GM23248 (cell line): Measurements from ENCODE around the gene HEY2. TPM values are rescaled to one million over a fixed set of nuclear protein-coding genes. Genes with fewer than 3 reads are reported as not detected.

Source experiments
- DNase-seq: peaks from one replicate; pipeline ENCODE4 v3.0.0-alpha.2; 2015
- H2AFZ ChIP-seq: fragments of 200-600 bp; sonication (generic); 2 replicates; pipeline ENCODE4 v1.6.1; 2016; ENCODE audit warnings: antibody characterized with exemption
- H3F3A ChIP-seq: fragments of 200-600 bp; sonication (generic); 2 replicates; pipeline ENCODE4 v1.6.1; 2016; ENCODE audit warnings: mild to moderate bottlenecking, antibody characterized with exemption, mixed run types; ENCODE audit not compliant: insufficient read depth
- H3K27ac ChIP-seq: fragments of 200-600 bp; sonication (generic); 2 replicates; pipeline ENCODE4 v1.5.1; 2016; ENCODE audit warnings: mild to moderate bottlenecking
- H3K27me3 ChIP-seq: fragments of 200-600 bp; sonication (generic); replicated peaks from 2 replicates; pipeline ENCODE4 v1.6.1; 2016; ENCODE audit warnings: mild to moderate bottlenecking; ENCODE audit not compliant: insufficient read depth
- H3K36me3 ChIP-seq: fragments of 200-600 bp; sonication (generic); 2 replicates; pipeline ENCODE4 v1.6.1; 2016; ENCODE audit warnings: low read depth, mild to moderate bottlenecking
- H3K4me1 ChIP-seq: fragments of 200-600 bp; sonication (generic); 2 replicates; pipeline ENCODE4 v1.6.1; 2016; ENCODE audit warnings: mild to moderate bottlenecking; ENCODE audit not compliant: insufficient read depth
- H3K4me2 ChIP-seq: fragments of 200-600 bp; sonication (generic); one replicate; pipeline ENCODE4 v1.6.1; 2016; ENCODE audit warnings: mild to moderate bottlenecking; ENCODE audit not compliant: unreplicated experiment
- H3K4me3 ChIP-seq: fragments of 200-600 bp; sonication (generic); 2 replicates; pipeline ENCODE4 v1.5.1; 2016; ENCODE audit warnings: mild to moderate bottlenecking
- H3K79me2 ChIP-seq: fragments of 200-600 bp; sonication (generic); 2 replicates; pipeline ENCODE4 v1.6.1; 2016; ENCODE audit warnings: mild to moderate bottlenecking; ENCODE audit not compliant: insufficient read depth
- H3K9ac ChIP-seq: fragments of 200-600 bp; sonication (generic); 2 replicates; pipeline ENCODE4 v1.6.1; 2016; ENCODE audit warnings: mild to moderate bottlenecking
- H3K9me2 ChIP-seq: fragments of 200-600 bp; sonication (generic); 2 replicates; pipeline ENCODE4 v1.6.1; 2016; ENCODE audit warnings: mixed run types, mild to moderate bottlenecking, moderate library complexity; ENCODE audit not compliant: insufficient read depth
- H3K9me3 ChIP-seq: fragments of 200-600 bp; sonication (generic); one replicate; pipeline ENCODE4 v1.6.1; 2017; ENCODE audit warnings: low read depth
- H4K20me1 ChIP-seq: fragments of 200-600 bp; sonication (generic); 2 replicates; pipeline ENCODE4 v1.6.0; 2016; ENCODE audit not compliant: insufficient read depth
- EZH2 ChIP-seq: fragments of 200-600 bp; sonication (generic); IDR thresholded peaks from 2 replicates; pipeline ENCODE4 v1.6.1; 2018; ENCODE audit warnings: antibody characterized with exemption, mild to moderate bottlenecking; ENCODE audit not compliant: insufficient read depth, poor library complexity, severe bottlenecking
- EZH2phosphoT487 ChIP-seq: fragments of 200-600 bp; sonication (generic); IDR thresholded peaks from 2 replicates; pipeline ENCODE4 v1.6.1; 2018; ENCODE audit warnings: antibody characterized with exemption, moderate library complexity, mild to moderate bottlenecking, low read depth; ENCODE audit not compliant: insufficient read depth
- WGBS, 2 experiments: methylation state at CpG; one replicate each; pipeline ENCODE4 v1.1.6; 2015 to 2017; ENCODE audit warnings: low lambda C conversion rate in 2 of 2, low coverage in 1 of 2; ENCODE audit errors: missing lambda C conversion rate in 2 of 2; 5-methylcytosine and 5-hydroxymethylcytosine counted together
- in situ Hi-C: fragments of 300-500 bp; cut with MboI; formaldehyde crosslinking; loops from 2 replicates; pipeline ENCODE4 v1.15.0; 2020
- polyA plus RNA-seq: library from polyadenylated mRNA; unstranded; fragments of >200 nt; fragmentation: Nextera tagmentation; extraction: Ambion mirVana; gene quantifications from 2 replicates; pipeline ENCODE4 v1.2.1, GENCODE V29; 2016
- total RNA-seq: library from RNA; depleted of rRNA; stranded (reverse); fragments of >200 nt; shearing (Covaris generic); gene quantifications from 2 replicates; pipeline ENCODE4 v1.2.3, GENCODE V29; 2014

Gene HEY2
- total and polyA plus RNA-seq, 2 experiments from 2014 or later: not detected

DNA sequence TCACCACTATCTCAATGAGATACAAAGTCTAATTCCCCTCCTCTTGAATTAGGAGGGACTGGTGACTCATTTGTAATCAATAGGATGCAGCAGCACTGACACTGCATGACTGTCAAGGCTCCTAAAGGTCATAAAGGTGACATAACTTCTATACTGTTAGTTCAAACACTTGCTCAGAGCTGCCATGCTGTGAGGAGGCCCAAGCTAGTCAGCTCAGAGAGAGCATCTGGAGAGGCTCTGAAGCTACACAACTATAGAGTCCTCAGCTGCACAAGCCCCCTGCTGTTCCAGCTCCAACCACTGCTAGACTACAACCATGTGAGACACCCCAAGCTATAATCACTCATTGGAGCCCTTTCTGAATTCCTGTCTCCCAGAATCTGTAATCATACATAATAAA, 17.0 kb upstream of the HEY2 start:
- H3K79me2 ChIP-seq: no peaks in the 10 kb centered on the region
- no peaks in the 10 kb centered on the region for H3K4me1 ChIP-seq
- H3K4me2 ChIP-seq: no peak overlapping the region
- no peaks in the 10 kb centered on the region for H3K9me2 ChIP-seq
- no peak for DNase-seq
- TF ChIP-seq EZH2phosphoT487 (no peak), EZH2 (no peak)
- H3K27me3 ChIP-seq: peaks cover 16% of the 10 kb centered on the region
- no peaks in the 10 kb centered on the region for H3K36me3 ChIP-seq
- no peaks in the 10 kb centered on the region; the same call in 1 of the 2 replicates for H4K20me1 ChIP-seq
- H3K9ac ChIP-seq: no peak overlapping the region
- in situ Hi-C loops: no loop called here
- H3K4me3 ChIP-seq: no peak overlapping the region
- no peak overlapping the region for H3K27ac ChIP-seq
- no peak overlapping the region for H2AFZ ChIP-seq
- no peaks in the 10 kb centered on the region for H3F3A ChIP-seq
- no peaks in the 10 kb centered on the region for H3K9me3 ChIP-seq

DNA sequence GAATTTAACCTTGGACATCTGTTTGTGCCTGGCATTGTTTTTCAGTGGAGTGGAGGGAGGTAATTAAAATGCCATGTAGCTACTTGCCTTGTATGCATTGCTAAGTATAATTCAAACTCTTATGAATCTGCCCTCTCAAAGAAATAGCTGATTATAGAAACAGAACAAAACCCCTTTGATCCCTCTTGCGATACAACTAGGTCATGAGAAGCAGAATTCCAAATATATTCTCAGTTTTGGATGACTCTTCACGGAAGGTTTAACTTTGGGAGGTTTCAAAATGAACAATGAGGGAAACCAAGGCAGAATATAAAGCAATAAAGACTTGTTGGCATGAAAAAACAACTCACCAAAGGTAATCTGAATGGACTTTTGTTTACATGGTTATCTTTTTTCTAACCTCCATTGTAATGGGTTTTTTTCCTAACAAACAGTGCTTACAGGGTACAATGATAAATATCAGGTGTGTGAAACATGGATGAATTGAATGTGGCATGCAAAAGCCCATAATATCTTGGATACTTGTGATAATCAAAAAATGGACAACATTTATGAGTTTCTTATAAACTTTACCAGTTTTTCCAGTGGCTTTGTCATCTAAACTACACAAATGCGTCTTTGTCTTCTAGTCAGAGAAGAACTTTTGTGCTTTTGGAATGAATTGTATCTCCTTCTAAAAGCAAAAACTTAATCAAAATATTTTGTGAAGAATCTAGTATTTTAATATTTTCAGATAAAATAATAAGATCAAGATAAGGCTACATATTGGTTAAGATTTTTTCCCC, 15.7 kb upstream of the HEY2 start:
- Histone ChIP-seq H2AFZ (no peak overlapping the region), H3K4me1 (no peaks in the 10 kb centered on the region), H3K9ac (no peak overlapping the region), H3K36me3 (no peaks in the 10 kb centered on the region), H3K9me3 (no peaks in the 10 kb centered on the region), H3K79me2 (no peaks in the 10 kb centered on the region), H3K4me3 (no peak overlapping the region), H3K9me2 (no peaks in the 10 kb centered on the region), H3K27me3 (peaks cover 18% of the 10 kb centered on the region), H3K27ac (no peak overlapping the region), H4K20me1 (no peaks in the 10 kb centered on the region; the same call in 1 of the 2 replicates), H3F3A (no peaks in the 10 kb centered on the region), H3K4me2 (no peak overlapping the region)
- 33 to 41% methylated on average over 3 of the region's 3 CpGs for WGBS, 2 experiments
- no peak for TF ChIP-seq EZH2
- no peak for TF ChIP-seq EZH2phosphoT487
- in situ Hi-C loops: no loop called here
- no peak for DNase-seq

DNA sequence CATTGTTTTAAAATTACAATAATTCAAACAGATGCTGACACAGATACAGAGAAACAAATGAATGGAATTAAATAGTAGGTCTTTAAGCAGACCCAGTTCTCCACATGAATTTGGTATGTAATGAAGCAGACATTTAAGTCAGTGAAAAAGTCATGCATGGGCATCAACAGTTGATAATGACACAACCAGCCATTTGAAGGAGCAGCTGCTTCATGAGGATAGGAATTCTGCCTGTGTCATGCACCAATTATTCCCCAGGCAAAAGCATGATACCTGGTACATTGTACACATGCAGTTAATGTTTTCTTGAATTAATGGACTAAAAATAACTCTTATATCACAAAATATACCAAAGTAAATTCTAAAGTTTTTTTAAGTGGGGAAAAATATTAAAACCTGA, 11.2 kb upstream of the HEY2 start:
- DNase-seq: no peak
- no peaks in the 10 kb centered on the region for H4K20me1 ChIP-seq
- no peaks in the 10 kb centered on the region for H3K79me2 ChIP-seq
- in situ Hi-C loops: no loop called here
- peaks cover 41% of the 10 kb centered on the region for H3K27me3 ChIP-seq
- no peaks in the 10 kb centered on the region for H3F3A ChIP-seq
- no peak overlapping the region for H3K27ac ChIP-seq
- H3K9me2 ChIP-seq: no peaks in the 10 kb centered on the region
- no peak overlapping the region for H3K9ac ChIP-seq
- no peaks in the 10 kb centered on the region for H3K9me3 ChIP-seq
- H3K4me1 ChIP-seq: no peaks in the 10 kb centered on the region
- no peaks in the 10 kb centered on the region for H3K36me3 ChIP-seq
- no peak overlapping the region for H3K4me3 ChIP-seq
- H3K4me2 ChIP-seq: no peak overlapping the region
- H2AFZ ChIP-seq: no peak overlapping the region
- no peak for TF ChIP-seq EZH2phosphoT487
- no peak for TF ChIP-seq EZH2

DNA sequence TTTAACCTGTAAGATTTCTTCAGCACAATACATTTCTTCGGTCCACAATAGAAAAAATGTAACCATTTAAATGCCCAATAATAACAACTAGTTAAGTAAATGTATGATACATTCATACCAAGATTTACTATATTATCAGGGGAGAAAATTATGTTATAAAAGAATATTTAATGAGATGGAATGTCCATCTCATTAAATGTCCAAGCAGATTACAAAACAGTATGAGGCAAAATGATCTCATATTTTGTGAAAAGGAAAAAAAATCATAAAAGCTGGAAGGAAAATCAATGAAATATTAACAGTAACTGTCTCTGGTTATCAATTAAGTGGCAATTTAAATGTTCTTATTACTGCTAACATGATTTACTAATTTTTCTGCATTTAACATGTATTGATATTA, 10.1 kb upstream of the HEY2 start:
- Histone ChIP-seq H3K9ac (no peak overlapping the region), H3K27ac (no peak overlapping the region), H3K9me3 (no peaks in the 10 kb centered on the region), H3K4me3 (no peak overlapping the region), H3K79me2 (no peaks in the 10 kb centered on the region), H3F3A (no peaks in the 10 kb centered on the region), H3K4me1 (no peaks in the 10 kb centered on the region), H4K20me1 (no peaks in the 10 kb centered on the region), H3K36me3 (no peaks in the 10 kb centered on the region), H3K9me2 (no peaks in the 10 kb centered on the region), H3K27me3 (peaks cover 42% of the 10 kb centered on the region), H2AFZ (no peak overlapping the region), H3K4me2 (no peak overlapping the region)
- DNase-seq: no peak
- no peak for TF ChIP-seq EZH2
- TF ChIP-seq EZH2phosphoT487: no peak
- in situ Hi-C loops: no loop called here
- WGBS, 2 experiments: 80 to 91% methylated on average over 1 of the region's 1 CpG

DNA sequence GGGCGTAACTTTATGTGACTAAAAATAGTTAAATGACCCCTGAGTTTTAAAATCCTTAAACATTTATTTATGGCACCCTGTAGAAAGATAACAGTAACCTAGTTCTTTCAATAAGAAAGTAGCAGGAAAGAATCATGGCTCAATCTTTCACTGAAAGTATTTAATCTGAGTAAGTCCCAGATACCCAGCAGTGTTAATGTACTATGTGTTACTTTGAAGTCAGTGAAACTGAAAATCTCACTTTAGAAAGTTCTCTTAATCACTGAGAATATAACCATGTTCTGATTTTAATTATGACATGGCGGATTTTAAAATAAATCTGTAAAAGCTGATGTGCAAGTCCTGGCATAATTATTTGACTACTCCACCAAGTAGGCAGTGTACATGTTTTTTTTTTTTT, 8.1 kb upstream of the HEY2 start:
- no peaks in the 10 kb centered on the region for H3K79me2 ChIP-seq
- no peak overlapping the region for H3K9ac ChIP-seq
- no peaks in the 10 kb centered on the region for H3F3A ChIP-seq
- WGBS, 2 experiments: 49 to 68% methylated on average over 2 of the region's 2 CpGs
- no peak overlapping the region for H3K4me3 ChIP-seq
- H3K4me2 ChIP-seq: no peak overlapping the region
- no peak overlapping the region for H2AFZ ChIP-seq
- no peaks in the 10 kb centered on the region for H3K9me3 ChIP-seq
- H3K36me3 ChIP-seq: no peaks in the 10 kb centered on the region
- no peak for DNase-seq
- no peaks in the 10 kb centered on the region for H3K4me1 ChIP-seq
- H3K27me3 ChIP-seq: peaks cover 58% of the 10 kb centered on the region
- no peak overlapping the region for H3K27ac ChIP-seq
- no peaks in the 10 kb centered on the region for H3K9me2 ChIP-seq
- in situ Hi-C loops: no loop called here
- H4K20me1 ChIP-seq: no peaks in the 10 kb centered on the region
- TF ChIP-seq EZH2 (no peak), EZH2phosphoT487 (no peak)
